Neural crest cell (in vitro differentiated cells): ENCODE results near the gene OSBPL9. TPM values are rescaled to one million over a fixed set of nuclear protein-coding genes. Genes with fewer than 3 reads are reported as not detected.

ENCODE experiments used
- DNase-seq: peaks from one replicate; pipeline ENCODE4 v3.0.0; 2021; ENCODE audit warnings: low read depth, mixed read lengths, low spot score
- H3K27ac Mint-ChIP-seq: one replicate; pipeline ENCODE4 v1.8.0; 2021; ENCODE audit warnings: mild to moderate bottlenecking, mixed read lengths; ENCODE audit not compliant: unreplicated experiment
- H3K27me3 Mint-ChIP-seq: 2 replicates; pipeline ENCODE4 v1.8.0; 2021; ENCODE audit warnings: low read depth, mild to moderate bottlenecking, mixed read lengths
- H3K36me3 Mint-ChIP-seq: 2 replicates; pipeline ENCODE4 v1.8.0; 2021; ENCODE audit warnings: low read depth, mild to moderate bottlenecking, mixed read lengths
- H3K4me1 Mint-ChIP-seq: 2 replicates; pipeline ENCODE4 v1.8.0; 2021; ENCODE audit warnings: mixed read lengths
- H3K4me3 Mint-ChIP-seq: one replicate; pipeline ENCODE4 v1.8.0; 2021; ENCODE audit warnings: mild to moderate bottlenecking, mixed read lengths
- H3K9me3 Mint-ChIP-seq: 2 replicates; pipeline ENCODE4 v1.8.0; 2021; ENCODE audit warnings: mixed read lengths
- CTCF ChIP-seq: fragments of 200-600 bp; sonication (generic); conservative IDR thresholded peaks from 2 replicates; pipeline ENCODE4 v1.5.0; 2021; ENCODE audit warnings: antibody characterized with exemption, mild to moderate bottlenecking
- total RNA-seq: library from RNA; stranded (reverse); gene quantifications from 2 replicates; pipeline ENCODE4 v1.2.1, GENCODE V29; 2021

OSBPL9 gene
- total RNA-seq, 1 donor from 2014 or later: 76.7 TPM

DNA sequence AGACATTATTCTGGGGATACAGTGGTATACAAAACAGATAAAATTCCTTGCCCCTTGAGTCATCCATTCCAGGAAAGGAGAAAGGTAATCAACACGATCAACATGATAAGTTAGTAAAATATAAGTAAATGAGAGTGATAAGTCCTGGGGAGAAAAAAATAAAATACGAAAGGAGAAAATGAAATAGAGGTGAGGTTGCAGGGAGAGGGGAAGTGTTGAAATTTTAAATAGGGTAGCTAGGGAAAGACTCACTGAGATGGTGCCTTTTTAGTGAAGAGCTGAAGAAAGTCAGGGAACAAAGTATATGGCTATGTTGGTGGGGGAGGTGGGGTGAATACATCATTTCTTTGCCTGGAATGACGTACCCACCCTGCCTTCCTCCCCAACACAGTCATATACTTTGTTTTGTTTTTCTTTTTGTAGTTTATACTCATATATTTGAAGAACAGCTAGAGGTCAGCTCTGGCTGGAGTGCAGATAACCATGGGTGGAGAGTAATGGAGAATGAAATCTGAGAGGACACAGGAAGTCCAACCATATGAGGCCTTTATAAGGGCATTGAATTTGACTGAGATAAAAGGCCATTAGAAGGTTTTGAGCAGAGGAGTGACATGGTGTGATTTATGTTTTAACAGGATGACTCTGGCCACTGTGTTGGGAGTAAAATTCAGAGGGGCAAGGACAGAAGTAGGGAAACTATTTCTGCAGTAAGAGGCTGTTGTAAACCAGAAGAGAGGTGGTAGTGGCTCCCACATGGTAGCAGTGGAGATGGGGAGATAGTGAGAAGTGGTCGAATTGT lies 54.8 kb downstream of the OSBPL9 start:
- Mint-ChIP-seq H3K4me1 (no peaks in the 10 kb centered on the region), H3K27me3 (no peaks in the 10 kb centered on the region), H3K9me3 (no peaks in the 10 kb centered on the region), H3K4me3 (no peak overlapping the region), H3K36me3 (no peaks in the 10 kb centered on the region), H3K27ac (no peak overlapping the region)
- TF ChIP-seq CTCF: no peak
- no peak for DNase-seq

- no peak for TF ChIP-seq CTCF
- no peak for DNase-seq
- Mint-ChIP-seq H3K4me3 (no peak overlapping the region), H3K27ac (no peak overlapping the region), H3K4me1 (no peaks in the 10 kb centered on the region), H3K9me3 (no peaks in the 10 kb centered on the region), H3K27me3 (no peaks in the 10 kb centered on the region), H3K36me3 (no peaks in the 10 kb centered on the region)
Observed at GRCh38 chr1:51673279-51673678, 56.4 kb downstream of the OSBPL9 start.

DNA sequence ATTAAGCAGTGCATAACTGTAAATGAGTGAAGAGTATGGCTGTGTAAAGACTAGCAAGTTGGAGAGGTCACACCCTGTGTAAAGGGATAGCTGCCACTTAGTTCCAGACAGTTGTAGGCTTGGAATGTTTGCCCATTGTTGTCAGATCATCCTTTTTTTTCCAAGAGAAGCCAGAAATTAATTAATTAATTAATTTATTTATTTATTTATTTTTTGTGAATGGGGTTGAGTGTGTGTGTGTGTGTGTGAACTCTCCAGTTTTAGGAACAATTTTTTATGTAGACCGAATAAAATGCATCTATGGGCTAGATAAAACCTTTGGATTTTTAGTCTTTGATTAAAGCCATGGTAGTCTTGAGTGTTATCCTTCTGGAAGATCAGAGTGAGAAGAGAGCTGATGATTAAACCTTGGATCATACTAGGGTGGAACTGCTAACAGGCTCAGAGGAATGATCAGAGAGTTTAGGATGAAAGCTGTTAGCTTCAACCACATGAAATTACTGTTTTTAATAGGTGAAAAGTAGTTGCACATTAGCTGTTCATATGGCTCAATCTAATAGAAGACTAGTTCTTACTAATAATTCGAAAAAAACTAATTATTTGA lies 58.4 kb downstream of the OSBPL9 start:
- H3K4me3 Mint-ChIP-seq: no peak overlapping the region
- DNase-seq: no peak
- no peaks in the 10 kb centered on the region for H3K27me3 Mint-ChIP-seq
- no peaks in the 10 kb centered on the region for H3K4me1 Mint-ChIP-seq
- H3K9me3 Mint-ChIP-seq: no peaks in the 10 kb centered on the region
- no peak for TF ChIP-seq CTCF
- no peak overlapping the region for H3K27ac Mint-ChIP-seq
- no peaks in the 10 kb centered on the region for H3K36me3 Mint-ChIP-seq

- TF ChIP-seq CTCF: no peak
- H3K27me3 Mint-ChIP-seq: no peaks in the 10 kb centered on the region
Observed at GRCh38 chr1:51679435-51679834, 62.5 kb downstream of the OSBPL9 start.

DNA sequence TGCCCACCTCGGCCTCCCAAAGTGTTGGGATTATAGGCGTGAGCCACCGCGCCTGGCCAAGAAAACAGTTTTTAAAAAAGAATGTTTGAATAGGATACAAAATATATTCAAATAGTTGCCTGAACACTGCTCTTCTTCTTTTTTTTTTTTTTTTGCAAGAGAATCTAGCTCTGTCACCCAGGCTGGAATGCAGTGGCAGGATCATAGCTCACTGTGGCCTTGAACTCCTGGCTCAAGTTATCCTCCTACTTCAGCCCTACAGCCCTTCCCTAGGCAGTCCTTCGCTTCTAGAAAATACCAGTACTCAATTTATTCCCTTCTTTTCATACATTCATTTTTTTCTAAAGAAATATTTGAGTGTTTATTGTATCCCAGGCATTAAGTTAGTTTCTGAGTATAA lies 67.9 kb downstream of the OSBPL9 start:
- H3K27me3 Mint-ChIP-seq: no peaks in the 10 kb centered on the region
- no peaks in the 10 kb centered on the region for H3K9me3 Mint-ChIP-seq
- TF ChIP-seq CTCF: no peak
- DNase-seq: no peak
- H3K4me1 Mint-ChIP-seq: peaks cover 6% of the 10 kb centered on the region
- H3K27ac Mint-ChIP-seq: no peak overlapping the region
- H3K4me3 Mint-ChIP-seq: no peak overlapping the region
- H3K36me3 Mint-ChIP-seq: no peaks in the 10 kb centered on the region

More at GRCh38 chr1:51679435-51679834, 62.5 kb downstream of the OSBPL9 start:
- Mint-ChIP-seq H3K4me1 (no peaks in the 10 kb centered on the region), H3K9me3 (no peaks in the 10 kb centered on the region), H3K4me3 (no peak overlapping the region), H3K27ac (no peak overlapping the region), H3K36me3 (no peaks in the 10 kb centered on the region)
- DNase-seq: no peak
